ENCODE results near the gene WDR76. TPM values are rescaled to one million over a fixed set of nuclear protein-coding genes. Genes with fewer than 3 reads are reported as not detected.

Gene WDR76
- total RNA-seq, 2 experiments from 2014 or later, result 126 to 170 TPM

DNA sequence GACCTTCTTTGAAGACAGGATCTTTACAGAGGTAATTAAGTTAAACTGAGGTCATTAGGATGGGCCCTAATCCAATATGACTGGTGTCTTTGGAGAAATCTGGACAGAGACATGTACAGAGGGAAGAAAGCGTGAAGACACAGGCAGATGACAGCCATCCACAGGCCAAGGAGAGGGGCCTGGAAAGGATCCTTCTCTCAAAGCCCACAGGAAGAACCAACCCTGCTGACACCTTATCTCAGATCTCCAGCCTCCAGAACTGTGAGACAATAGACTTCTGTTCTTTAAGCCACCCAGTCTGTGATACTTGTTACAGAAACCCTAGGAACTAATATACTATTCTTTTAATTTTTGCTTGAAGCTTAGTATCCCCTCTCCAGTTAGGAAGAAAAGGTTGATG lies 74.2 kb downstream of the WDR76 start:
- intact Hi-C loops (cut with micrococcal nuclease; ENCODE audit: unreplicated experiment), result loop anchor here (5.0 kb wide), 1 partner anchor 316 kb away; no protein-coding TSS in a partner anchor
- Histone ChIP-seq H4K20me1 (ENCODE audit: insufficient read depth, low read length) (no peaks in the 10 kb centered on the region), H3K4me3 (ENCODE audit: low read depth, low read length, poor library complexity, severe bottlenecking) (no peak overlapping the region), H3K27ac (ENCODE audit: low read depth, low read length, poor library complexity, severe bottlenecking) (no peak overlapping the region), H3K4me2 (ENCODE audit: low read length) (no peak overlapping the region), H3K36me3 (ENCODE audit: insufficient read depth, low read length) (peaks cover 4% of the 10 kb centered on the region; the same call in 1 of the 2 replicates), H3K79me2 (ENCODE audit: insufficient read depth, low read depth, low read length) (no peaks in the 10 kb centered on the region), H3K9me3 (ENCODE audit: low read length) (no peaks in the 10 kb centered on the region), H2AFZ (ENCODE audit: low read length) (no peak overlapping the region), H3K9me2 (ENCODE audit: insufficient read depth, low read length) (no peaks in the 10 kb centered on the region), H3K4me1 (ENCODE audit: insufficient read depth, low read length, poor library complexity, severe bottlenecking) (peaks cover 3% of the 10 kb centered on the region)
- DNase-seq (ENCODE audit: low spot score), result no peak
- TF ChIP-seq, protein P1, sequence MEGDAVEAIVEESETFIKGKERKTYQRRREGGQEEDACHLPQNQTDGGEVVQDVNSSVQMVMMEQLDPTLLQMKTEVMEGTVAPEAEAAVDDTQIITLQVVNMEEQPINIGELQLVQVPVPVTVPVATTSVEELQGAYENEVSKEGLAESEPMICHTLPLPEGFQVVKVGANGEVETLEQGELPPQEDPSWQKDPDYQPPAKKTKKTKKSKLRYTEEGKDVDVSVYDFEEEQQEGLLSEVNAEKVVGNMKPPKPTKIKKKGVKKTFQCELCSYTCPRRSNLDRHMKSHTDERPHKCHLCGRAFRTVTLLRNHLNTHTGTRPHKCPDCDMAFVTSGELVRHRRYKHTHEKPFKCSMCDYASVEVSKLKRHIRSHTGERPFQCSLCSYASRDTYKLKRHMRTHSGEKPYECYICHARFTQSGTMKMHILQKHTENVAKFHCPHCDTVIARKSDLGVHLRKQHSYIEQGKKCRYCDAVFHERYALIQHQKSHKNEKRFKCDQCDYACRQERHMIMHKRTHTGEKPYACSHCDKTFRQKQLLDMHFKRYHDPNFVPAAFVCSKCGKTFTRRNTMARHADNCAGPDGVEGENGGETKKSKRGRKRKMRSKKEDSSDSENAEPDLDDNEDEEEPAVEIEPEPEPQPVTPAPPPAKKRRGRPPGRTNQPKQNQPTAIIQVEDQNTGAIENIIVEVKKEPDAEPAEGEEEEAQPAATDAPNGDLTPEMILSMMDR (conservative IDR thresholded peaks at IDR 0.05; ENCODE audit: low read length), result no peak
- TF ChIP-seq EZH2phosphoT487 (IDR thresholded peaks at IDR 0.05; ENCODE audit: borderline replicate concordance, low read depth, low read length), result no peak
- ChIA-PET CTCF (ENCODE audit: unreplicated experiment) (no interaction called here), POLR2A (interaction anchor here (0.6 kb wide), 1 partner anchor 419 kb away, joined by 3 read pairs; no protein-coding TSS in a partner anchor)
- BruUV-seq (replicated peaks), result no TSS peak

DNA sequence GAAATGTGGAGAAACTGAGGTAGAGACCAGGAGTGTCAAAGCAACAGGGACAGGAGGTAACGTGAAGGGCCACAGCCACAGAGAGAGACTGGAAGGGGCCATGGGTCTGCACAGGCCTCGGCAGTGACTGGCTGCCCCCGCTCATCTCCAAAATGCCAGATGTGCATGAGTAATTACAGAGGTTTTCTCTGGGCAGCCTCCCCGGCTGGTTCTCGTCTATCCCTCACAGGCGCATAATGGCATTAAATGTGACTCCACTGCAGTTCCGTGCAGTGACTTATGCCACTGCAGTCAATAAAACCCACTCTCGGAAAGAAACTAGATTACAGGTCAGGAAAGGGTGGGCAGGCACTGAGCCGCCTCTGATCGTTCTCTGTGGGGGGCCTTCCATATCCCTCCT lies 74.7 kb downstream of the WDR76 start:
- H3K36me3 ChIP-seq (ENCODE audit: insufficient read depth, low read length), result 0 out of 2 replicates have a peak, but pooled peaks cover 4% of the 10 kb centered on the region
- ChIA-PET POLR2A (no interaction called here), CTCF (ENCODE audit: unreplicated experiment) (no interaction called here)
- DNase-seq (ENCODE audit: low spot score), result no peak
- H2AFZ ChIP-seq (ENCODE audit: low read length), result no peak overlapping the region
- no peak overlapping the region for H3K4me3 ChIP-seq (ENCODE audit: low read depth, low read length, poor library complexity, severe bottlenecking)
- H4K20me1 ChIP-seq (ENCODE audit: insufficient read depth, low read length), result no peaks in the 10 kb centered on the region
- no peak overlapping the region for H3K4me2 ChIP-seq (ENCODE audit: low read length)
- no TSS peak for BruUV-seq (replicated peaks)
- H3K9me2 ChIP-seq (ENCODE audit: insufficient read depth, low read length), result no peaks in the 10 kb centered on the region
- no peak overlapping the region for H3K27ac ChIP-seq (ENCODE audit: low read depth, low read length, poor library complexity, severe bottlenecking)
- TF ChIP-seq, protein P1 (conservative IDR thresholded peaks at IDR 0.05; ENCODE audit: low read length), result no peak
- no peak for TF ChIP-seq EZH2phosphoT487 (IDR thresholded peaks at IDR 0.05; ENCODE audit: borderline replicate concordance, low read depth, low read length)
- H3K79me2 ChIP-seq (ENCODE audit: insufficient read depth, low read depth, low read length), result no peaks in the 10 kb centered on the region
- no peaks in the 10 kb centered on the region for H3K9me3 ChIP-seq (ENCODE audit: low read length)
- H3K4me1 ChIP-seq (ENCODE audit: insufficient read depth, low read length, poor library complexity, severe bottlenecking), result peaks cover 3% of the 10 kb centered on the region
- intact Hi-C loops (cut with micrococcal nuclease; ENCODE audit: unreplicated experiment), result loop anchor here (5.0 kb wide), 1 partner anchor 316 kb away; no protein-coding TSS in a partner anchor

- TF ChIP-seq, protein P1 (conservative IDR thresholded peaks at IDR 0.05; ENCODE audit: low read length), result peak; percentile 93
- no peak for TF ChIP-seq EZH2phosphoT487 (IDR thresholded peaks at IDR 0.05; ENCODE audit: borderline replicate concordance, low read depth, low read length)
- no peaks in the 10 kb centered on the region for H4K20me1 ChIP-seq (ENCODE audit: insufficient read depth, low read length)
- H3K4me2 ChIP-seq (ENCODE audit: low read length), result no peak overlapping the region; the same call in 1 of the 2 replicates
- intact Hi-C loops (cut with micrococcal nuclease; ENCODE audit: unreplicated experiment), result loop anchor here (1.0 to 5.0 kb wide), 3 partner anchors 163 to 415 kb away; no protein-coding TSS in a partner anchor
- H3K4me1 ChIP-seq (ENCODE audit: insufficient read depth, low read length, poor library complexity, severe bottlenecking), result peaks cover 3% of the 10 kb centered on the region
- POLR2A ChIA-PET, result no interaction called here
- H3K9me2 ChIP-seq (ENCODE audit: insufficient read depth, low read length), result no peaks in the 10 kb centered on the region
- H3K4me3 ChIP-seq (ENCODE audit: low read depth, low read length, poor library complexity, severe bottlenecking), result no peak overlapping the region
- H3K27ac ChIP-seq (ENCODE audit: low read depth, low read length, poor library complexity, severe bottlenecking), result no peak overlapping the region
- no peaks in the 10 kb centered on the region for H3K36me3 ChIP-seq (ENCODE audit: insufficient read depth, low read length)
- no TSS peak for BruUV-seq (replicated peaks)
- peak; percentile 78 for DNase-seq (ENCODE audit: low spot score)
- no peaks in the 10 kb centered on the region for H3K9me3 ChIP-seq (ENCODE audit: low read length)
- no peak overlapping the region for H2AFZ ChIP-seq (ENCODE audit: low read length)
- CTCF ChIA-PET (ENCODE audit: unreplicated experiment), result interaction anchor here (0.7 kb wide), 1 partner anchor 317 kb away, joined by 3 read pairs; no protein-coding TSS in a partner anchor
- no peaks in the 10 kb centered on the region for H3K79me2 ChIP-seq (ENCODE audit: insufficient read depth, low read depth, low read length)
Observed at GRCh38 chr15:43903864-43904290, 77.1 kb downstream of the WDR76 start.

All from OCI-LY7 (cell line).